Left renal cortex interstitium (tissue), 4 donors: ENCODE measurements around the gene KNDC1. TPM values are rescaled to one million over a fixed set of nuclear protein-coding genes. Genes with fewer than 3 reads are reported as not detected.
"Not testable (repeated sequence)": the region's sequence is repeated elsewhere in the genome, so short reads cannot be mapped to it uniquely, and the experiment has no call there.

Experiments
- DNase-seq, 4 donors: peaks; one replicate each; pipeline ENCODE4 v3.0.0-alpha.2; 2013; ENCODE audit warnings: low read depth in 4 of 4, low spot score in 2 of 4, missing footprints in 1 of 4
- polyA plus RNA-seq, 4 donors: library from polyadenylated mRNA; unstranded; fragments of 120-200 nt; gene quantifications; one replicate each; pipeline ENCODE4 v1.2.1, GENCODE V29; 2013; ENCODE audit not compliant: insufficient read length in 4 of 4

The KNDC1 gene
- polyA plus RNA-seq, 4 donors = 4.5 to 11.4 (median 8.2) TPM

GRCh38 chr10:133254421-133255120, 94.6 kb downstream of the KNDC1 start:
- no peak for DNase-seq

GRCh38 chr10:133255323-133255722, 95.3 kb downstream of the KNDC1 start:
- DNase-seq = no peak

- no peak for DNase-seq
These were observed 97.6 kb downstream of the KNDC1 start for GRCh38 chr10:133257489-133258065.

- no peak for DNase-seq
These were observed 98.2 kb downstream of the KNDC1 start for GRCh38 chr10:133258066-133258817.

DNA sequence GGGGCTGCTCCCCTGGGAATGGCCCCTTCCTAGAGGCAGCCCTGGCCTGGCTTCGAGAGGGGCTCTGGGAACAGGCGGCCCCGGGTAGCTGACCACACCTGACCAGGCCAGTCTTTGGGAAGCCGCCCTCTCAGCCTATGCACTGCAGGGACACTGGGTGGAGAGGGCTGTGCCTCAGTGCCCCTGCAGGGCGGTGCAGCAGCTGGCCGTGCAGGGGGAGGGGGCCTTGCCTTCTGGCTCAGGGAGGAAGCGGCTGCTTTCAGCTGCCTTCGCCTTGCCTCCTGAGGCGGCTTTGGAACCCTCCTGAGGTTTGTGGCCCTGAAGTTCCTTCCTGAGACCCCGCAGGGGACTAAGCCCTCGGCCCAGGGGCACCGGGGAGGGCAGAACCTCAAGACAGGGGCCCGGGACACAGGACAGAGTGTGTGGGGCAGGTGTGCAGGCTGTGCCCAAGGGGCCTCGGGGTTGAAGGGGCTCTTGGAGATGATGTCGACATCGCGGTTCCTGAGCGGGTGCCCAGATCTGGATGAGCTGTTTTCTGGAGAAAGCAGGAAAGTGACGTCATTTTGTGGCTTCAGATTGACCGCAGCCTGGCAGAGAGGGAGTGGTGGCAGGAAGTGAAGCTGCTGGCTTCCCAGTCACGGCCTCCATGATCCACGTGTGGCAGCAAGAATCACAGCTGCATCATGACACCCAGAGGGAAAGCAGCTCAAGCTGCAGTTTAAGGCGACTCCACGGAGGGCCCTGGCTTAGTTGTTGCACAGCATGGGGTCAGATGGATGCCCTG, 99.0 kb downstream of the KNDC1 start:
- no peak for DNase-seq

DNA sequence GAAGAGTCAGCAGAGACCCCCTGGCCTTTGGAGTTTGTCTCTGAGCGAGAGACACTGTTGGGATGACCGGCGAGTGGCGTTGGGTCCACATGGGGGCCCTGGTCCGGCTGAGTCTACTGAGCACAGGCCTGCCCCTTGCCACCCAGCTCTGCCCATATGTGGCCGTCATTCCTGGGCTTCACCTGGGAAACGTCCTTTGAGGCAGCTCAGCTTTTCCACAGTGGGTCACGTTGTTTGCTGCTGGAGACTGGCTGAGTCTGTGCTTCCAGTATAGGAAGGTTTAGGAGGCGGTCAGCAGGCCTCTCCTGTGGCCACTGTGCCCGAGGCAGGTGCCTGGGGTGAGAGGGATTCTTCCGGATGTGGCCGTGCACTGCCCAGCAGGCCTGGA, 99.6 kb downstream of the KNDC1 start:
- DNase-seq = no peak

DNA sequence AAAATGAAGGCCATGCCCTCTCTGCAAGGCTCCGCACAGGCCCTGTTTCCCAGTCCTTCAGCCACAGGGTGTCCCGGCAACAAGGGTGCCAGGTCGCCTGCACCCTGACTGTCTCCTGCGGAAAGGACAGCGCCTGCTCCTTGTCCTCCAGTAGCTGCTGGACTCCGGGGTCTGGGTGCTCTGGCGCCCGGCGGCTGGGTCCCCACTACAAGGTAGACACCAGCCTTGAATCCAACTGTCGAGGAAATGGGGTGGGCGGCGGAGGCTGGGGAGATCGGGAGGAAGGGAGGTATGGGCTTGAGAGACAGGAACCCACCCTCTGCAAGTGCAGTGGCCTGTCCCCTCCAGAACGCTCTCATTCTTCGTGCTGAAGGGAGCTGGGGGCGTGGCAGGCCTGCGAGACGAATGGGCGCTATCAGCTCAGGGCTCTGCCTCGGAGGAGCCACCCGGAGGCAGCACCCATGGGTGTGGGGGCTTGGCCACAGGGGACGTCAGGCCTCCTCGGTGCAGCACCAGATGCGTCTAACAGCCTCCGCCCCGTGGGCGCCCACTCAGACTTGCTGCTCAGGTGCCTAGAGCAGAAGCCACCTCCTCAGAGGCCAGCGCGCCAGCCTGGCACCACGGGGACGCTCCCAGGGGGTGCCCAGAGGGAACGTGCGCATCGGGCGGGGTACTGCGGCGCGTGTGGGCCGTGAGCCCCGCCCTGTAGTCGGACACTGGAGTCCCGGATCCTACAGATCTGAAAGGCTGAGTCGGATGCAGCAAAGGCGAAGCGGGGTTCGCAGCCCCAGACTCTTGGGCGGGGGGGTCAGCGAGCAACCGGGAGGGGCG, 101.1 kb downstream of the KNDC1 start:
- no peak for DNase-seq

DNA sequence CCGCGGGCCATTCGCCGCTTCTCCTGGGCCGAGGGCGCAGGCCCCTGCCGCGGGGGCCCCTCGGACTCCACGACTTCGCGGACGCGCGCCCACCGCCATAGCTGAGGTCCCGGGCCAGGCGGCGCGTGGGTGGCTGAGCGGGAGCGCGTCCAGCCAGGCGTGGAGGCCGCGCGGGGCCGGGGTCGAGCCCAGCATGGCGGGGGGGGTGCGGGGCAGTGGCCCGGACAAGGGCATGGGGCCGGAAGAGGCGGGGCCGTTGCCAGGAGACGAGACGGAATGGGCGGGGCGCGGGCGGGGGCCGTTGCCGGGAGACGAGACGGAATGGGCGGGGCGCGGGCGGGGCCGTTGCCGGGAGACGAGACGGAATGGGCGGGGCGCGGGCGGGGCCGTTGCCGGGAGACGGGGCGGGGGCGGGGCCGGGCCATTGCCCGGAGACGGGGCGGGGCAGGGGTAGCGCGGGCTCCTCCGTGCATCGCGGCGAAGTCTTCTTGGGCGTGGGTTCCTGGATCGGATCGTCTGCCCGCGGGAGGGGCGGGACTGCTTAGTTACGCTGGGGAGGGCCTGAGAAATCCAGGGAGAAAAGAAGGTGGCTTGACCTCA, 101.8 kb downstream of the KNDC1 start:
- no peak for DNase-seq

DNA sequence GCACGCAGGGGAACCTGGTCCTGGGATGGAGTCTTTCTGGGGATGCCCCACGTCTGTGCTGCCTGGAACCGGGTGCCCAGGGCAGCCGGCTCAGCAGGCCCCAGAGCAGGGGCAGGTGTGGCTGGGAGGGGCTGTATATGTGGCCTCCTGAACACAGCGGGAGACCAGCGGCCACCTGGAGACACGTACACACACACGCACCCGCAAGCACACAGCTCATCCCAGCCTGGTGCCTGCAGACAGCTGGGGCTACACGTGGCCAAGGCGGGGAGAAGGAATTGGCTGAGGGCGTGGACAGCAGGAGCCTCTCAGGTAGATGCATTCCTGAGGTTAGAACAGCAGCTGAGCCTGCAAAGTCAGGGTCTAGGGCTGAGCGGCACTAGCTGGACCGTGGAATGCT, 102.7 kb downstream of the KNDC1 start:
- no peak for DNase-seq

GRCh38 chr10:133263674-133264073, 103.7 kb downstream of the KNDC1 start:
- no peak for DNase-seq

GRCh38 chr10:133264461-133264860, 104.4 kb downstream of the KNDC1 start:
- DNase-seq = no peak

DNA sequence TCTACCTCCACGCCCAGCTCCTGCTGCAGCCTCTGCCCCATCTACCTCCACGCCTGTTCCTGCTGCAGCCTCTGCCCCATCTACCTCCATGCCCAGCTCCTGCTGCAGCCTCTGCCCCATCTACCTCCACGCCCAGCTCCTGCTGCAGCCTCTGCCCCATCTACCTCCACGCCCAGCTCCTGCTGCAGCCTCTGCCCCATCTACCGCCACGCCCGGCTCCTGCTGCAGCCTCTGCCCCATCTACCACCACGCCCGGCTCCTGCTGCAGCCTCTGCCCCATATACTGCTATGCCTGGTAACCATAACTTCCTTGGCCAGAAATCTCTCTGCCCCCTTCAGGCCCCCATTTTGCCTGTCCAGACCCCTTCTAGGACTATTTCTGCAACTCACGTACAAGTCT, 105.0 kb downstream of the KNDC1 start:
- DNase-seq = not testable (repeated sequence)

- DNase-seq = no peak
These were observed 106.2 kb downstream of the KNDC1 start for GRCh38 chr10:133266056-133266795.

GRCh38 chr10:133267293-133267692, 107.3 kb downstream of the KNDC1 start:
- DNase-seq = no peak

- DNase-seq = no peak
These were observed 107.8 kb downstream of the KNDC1 start for GRCh38 chr10:133267829-133268228.

GRCh38 chr10:133268532-133268931, 108.5 kb downstream of the KNDC1 start:
- no peak for DNase-seq

- no peak for DNase-seq
These were observed 109.3 kb downstream of the KNDC1 start for GRCh38 chr10:133269367-133269766.

DNA sequence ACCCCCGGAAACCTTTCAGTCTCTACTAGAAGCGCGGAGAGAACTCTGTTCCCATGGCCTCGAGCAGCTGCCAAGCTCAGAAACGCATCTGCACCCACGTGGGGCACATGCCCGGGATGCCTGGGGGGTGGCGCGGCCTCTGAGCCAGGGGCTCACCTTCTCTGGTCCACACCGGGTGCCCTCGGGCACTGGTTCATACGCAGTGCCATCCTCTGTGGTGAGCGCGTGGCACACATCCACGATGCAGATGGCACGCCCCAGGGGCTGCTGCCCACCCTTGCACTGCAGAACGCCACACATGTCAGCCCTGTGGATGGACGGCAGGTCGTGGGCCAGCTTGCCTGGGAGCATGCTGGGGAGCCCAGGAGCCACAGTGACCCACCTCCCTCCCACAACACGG, 110.2 kb downstream of the KNDC1 start:
- no peak for DNase-seq

GRCh38 chr10:133270773-133271297, 110.8 kb downstream of the KNDC1 start:
- no peak for DNase-seq
